ENCODE results near the gene TMC7.

Gene TMC7

DNA sequence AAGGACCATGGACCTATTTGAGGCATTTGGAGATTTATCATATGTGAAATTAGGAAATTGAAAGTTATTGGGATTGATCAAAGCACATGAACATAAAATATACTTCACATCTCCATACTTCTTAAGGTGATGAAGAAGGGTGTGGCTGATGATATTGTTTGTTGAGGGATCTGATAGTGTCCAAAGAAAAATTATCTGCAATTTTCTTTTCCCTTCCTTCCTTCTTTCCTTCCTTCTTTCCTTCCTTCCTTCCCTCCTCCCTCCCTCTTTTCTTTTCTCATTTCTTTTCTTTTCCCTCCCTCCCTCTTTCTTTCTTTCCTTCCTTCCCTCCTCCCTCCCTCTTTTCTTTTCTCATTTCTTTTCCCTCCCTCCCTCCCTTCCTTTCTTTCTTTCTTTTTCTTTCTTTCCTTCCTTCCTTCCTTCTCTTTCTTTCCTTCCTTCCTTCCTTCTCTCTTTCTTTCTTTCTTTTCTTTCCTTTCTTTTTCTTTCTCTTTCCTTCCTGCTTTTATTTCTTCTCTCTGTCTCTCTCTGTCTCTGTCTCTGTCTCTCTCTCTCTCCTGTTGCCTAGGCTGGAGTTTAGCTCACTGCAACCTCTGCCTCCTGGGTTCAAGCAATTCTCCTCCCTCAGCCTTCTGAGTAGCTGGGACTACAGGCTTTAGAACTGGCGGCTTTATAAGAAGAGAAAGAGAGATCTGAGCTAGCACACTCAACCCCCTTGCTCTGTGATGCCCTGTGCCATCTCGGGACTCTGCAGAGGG lies 109.1 kb downstream of the TMC7 start:
- no peak for DNase-seq

DNA sequence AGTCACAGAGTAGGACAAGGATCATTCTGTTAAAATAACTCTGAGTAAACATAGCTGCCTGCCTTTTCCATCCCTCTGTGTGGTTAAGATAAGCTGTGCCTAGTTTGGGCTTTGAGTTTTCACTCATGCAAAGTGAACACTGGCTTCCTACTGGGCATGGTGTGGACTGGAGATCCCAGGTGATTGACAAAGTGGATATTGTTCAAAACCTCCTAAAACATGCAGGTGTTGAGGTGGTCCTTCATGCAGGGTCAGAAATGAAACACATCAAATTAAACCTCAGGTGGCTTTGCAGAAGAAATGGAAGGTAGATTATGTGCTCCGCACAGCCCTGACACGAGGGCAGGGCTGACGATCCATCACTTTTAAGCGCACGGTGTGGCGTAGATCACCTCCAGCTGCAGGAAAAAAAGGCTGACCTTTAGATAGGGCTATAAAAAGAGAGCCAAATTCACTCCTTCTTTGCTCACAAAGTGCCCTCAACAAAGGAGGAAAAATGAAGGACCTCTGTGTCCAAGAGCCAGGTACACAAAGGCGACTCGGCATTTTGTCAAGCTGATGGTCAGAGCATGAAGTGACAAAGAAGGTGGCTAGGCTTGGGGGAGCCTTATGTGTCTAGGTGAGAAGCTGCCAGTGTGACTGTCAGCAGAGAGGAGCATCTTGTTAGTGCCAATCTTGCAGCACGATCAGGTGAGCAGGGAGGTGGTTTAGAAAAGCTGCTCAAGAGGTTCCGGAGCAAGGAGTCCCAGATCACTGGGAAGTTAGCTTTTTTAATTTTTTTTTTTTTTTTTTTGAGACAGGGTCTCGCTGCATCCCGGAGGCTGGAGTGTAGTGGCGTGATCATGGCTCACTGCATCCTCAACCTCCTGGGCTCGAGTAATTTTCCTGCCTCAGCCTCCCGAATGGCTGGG lies 110.2 kb downstream of the TMC7 start:
- no peak for DNase-seq

- DNase-seq, result no peak
Observed at GRCh38 chr16:19094542-19095365, 111.0 kb downstream of the TMC7 start.

- no peak for DNase-seq
Observed at GRCh38 chr16:19095654-19096053, 111.9 kb downstream of the TMC7 start.

DNA sequence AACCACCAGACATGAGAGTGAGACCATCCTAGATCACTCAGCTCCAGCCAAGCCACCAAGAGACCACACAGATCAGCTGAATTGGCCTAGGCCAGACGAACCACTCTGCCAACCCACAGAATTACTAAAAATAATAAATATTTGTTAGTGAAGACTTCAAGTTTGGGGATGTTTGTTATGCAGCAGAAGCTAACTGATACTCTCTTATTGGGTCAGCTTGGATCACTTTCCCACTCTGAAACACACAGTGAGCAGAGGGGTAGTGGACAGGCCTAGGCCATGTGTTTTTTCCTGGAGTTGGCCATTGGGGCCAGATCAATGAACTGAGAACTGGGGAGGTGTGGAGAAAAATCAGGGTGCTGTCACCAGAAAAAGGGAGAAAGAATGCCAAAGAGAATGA lies 114.4 kb downstream of the TMC7 start:
- DNase-seq, result no peak

DNA sequence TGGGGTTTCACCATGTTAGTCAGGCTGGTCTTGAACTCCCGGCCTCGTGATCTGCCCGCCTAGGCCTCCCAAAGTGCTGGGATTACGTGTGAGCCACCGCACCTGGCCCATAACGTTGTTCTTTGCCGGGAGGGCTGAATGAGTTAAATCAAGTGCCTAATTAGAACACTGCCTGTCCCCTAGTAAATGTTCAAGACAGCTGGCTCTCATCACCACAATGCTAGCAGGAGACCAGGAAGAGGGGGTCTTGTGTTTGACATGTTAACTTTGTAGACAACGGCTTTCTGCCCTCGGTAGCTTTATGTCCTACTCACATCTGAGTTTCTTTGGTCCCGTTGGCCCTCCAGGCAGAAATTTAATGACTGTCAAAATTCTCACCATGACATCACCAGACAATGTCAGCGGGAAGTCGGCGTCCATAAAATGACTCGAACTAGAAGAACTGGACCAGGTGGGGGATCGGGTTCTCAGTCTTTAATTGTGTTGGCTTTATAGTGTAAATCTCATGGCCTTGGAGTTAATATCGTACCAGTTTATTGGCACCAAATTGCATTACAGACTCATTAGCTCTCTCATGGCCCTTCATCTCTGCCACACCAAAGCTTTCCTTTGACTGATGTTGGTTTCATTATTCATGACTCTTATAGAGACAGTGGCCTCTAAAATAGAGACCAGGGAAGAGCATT lies 118.6 kb downstream of the TMC7 start:
- DNase-seq, result no peak

- DNase-seq, result no peak
Observed at GRCh38 chr16:19104607-19105006, 120.9 kb downstream of the TMC7 start.

GRCh38 chr16:19105131-19105530 lies 121.4 kb downstream of the TMC7 start:
- no peak for DNase-seq

GRCh38 chr16:19105891-19106624 lies 122.3 kb downstream of the TMC7 start:
- no peak for DNase-seq

DNA sequence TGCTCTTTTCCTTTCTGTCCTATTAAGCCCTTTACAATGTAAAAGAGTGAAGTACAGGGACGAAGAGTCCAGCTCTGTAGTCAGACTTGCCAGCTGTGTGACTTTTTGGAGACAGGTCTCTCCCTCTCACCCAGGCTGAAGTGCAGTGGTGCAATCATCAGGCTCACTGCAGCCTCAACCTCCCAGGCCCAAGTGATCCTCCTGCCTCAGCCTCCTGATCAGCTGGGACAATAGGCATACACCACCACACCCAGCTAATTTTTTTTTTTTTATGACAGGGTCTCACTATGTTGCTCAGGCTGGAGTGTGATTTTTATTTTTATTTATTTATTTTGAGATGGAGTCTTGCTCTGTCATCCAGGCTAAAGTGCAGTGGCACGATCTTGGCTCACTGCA lies 122.9 kb downstream of the TMC7 start:
- no peak for DNase-seq

GRCh38 chr16:19108409-19109287 lies 124.9 kb downstream of the TMC7 start:
- DNase-seq, result no peak

- no peak for DNase-seq
Observed at GRCh38 chr16:19109288-19109664, 125.5 kb downstream of the TMC7 start.

DNA sequence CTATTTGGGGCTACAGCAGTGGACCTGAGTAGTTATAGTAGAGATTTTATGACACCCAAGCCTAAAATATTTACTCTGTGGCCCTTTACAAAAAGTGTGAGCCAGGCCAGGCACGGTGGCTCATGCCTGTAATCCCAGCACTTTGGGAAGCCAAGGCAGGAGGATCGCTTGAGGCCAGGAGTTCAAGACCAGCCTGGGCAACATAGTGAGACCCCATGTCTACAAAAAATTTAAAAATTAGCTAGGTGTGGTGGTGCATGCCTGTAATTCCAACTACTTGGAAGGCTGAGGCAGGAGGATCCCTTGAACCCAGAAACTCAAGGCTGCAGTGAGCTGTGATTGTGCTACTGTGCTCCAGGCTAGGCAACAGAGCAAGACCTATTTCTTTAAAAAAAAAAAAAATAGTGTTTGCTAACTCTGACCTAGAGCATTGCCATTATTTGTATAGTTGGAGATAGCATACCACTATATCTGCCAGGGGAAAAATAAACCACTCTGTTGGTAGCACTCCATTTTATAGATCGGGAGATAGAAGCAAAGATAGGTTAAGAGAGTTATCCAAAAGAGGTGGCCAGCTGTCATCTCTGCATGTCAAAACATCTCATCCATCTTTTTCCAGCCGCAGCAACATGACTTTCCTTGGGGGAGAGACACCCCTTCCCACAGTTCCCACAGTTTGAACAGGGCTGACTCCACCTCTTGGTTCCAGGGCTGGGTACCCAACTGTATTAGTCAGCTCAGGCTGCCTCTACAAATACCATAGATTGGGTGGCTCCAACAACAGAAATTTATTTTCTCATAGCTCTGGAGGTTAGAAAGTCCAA lies 127.0 kb downstream of the TMC7 start:
- DNase-seq, result no peak

DNA sequence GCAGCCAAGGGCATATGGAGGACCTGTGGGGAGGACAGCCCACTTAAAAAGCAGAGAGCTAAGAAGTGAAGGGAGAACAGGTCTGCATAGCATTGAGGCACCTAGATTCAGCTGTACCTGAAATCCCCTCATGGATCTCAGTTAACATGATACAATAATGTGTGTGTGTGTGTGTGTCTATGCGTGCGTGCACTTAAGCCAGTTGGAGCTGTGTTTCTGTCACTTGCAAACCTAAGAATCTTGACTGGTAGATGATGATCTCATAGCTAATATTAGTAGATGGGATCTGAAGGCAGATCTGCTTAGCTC lies 128.3 kb downstream of the TMC7 start:
- no peak for DNase-seq
